Measurements from ENCODE around the gene AIM2. TPM values are rescaled to one million over a fixed set of nuclear protein-coding genes. Genes with fewer than 3 reads are reported as not detected.

AIM2 gene
- total RNA-seq, 1 experiment from 2014 or later = 1.1 TPM

DNA sequence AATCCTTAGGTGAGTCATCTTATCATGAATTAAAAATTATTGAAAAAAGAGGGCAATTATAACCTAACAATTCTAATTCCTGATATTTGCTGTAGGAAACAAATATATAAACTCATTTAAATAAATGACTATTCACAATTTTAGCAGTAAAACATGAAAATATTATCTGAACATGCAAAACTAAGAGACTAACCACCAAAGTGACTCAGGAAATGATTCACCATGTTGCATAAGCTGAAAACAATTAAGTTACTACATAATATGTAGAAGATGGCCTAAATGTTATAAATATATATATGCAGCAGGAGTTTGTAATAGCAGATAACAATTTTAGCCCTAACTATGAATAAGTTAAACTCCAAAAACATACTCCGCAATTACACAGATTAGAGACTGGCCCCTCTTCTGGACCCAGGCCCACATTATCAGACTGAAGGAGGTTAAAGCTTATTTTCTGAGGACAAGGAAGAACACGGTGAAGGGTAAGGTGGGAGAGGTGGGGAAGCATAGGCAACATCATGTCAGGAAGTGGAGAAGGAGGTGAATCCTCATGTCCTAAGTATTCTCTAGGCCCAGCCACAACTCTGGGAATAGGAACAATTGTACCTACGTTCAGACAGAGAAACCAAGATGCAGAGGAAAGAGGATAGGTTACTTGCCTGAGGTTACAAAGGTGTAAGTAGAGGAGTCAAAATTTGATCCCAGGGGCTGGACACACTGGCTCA lies 15.6 kb upstream of the AIM2 start:
- Histone ChIP-seq H4K8ac (replicated peaks; ENCODE audit: insufficient read length, low read depth, low read length) (no peak overlapping the region), H3K14ac (ENCODE audit: insufficient read depth, low read length) (no peak overlapping the region), H2AFZ (ENCODE audit: low read length) (no peak overlapping the region), H3K27ac (ENCODE audit: insufficient read length, low read depth, low read length) (no peak overlapping the region), H2BK20ac (ENCODE audit: low read depth, low read length, poor library complexity, severe bottlenecking) (no peak overlapping the region), H2BK120ac (ENCODE audit: low read depth, low read length, poor library complexity, severe bottlenecking) (no peak overlapping the region), H3K23ac (ENCODE audit: insufficient read length, low read depth, low read length) (no peak overlapping the region), H4K20me1 (ENCODE audit: control insufficient read depth, insufficient read depth, insufficient read length) (no peaks in the 10 kb centered on the region), H4K91ac (ENCODE audit: insufficient read length, low read depth, low read length) (no peak overlapping the region), H3K18ac (ENCODE audit: insufficient read length, low read depth, low read length) (no peak overlapping the region), H3K27me3 (ENCODE audit: insufficient read depth, low read length) (no peaks in the 10 kb centered on the region), H3K23me2 (ENCODE audit: insufficient read length, low read depth, low read length, poor library complexity, severe bottlenecking) (no peaks in the 10 kb centered on the region), H3K79me1 (ENCODE audit: insufficient read depth, low read depth, low read length, poor library complexity, severe bottlenecking) (no peaks in the 10 kb centered on the region), H3K9me3 (ENCODE audit: control insufficient read depth, low read depth, low read length) (no peaks in the 10 kb centered on the region), H2BK5ac (ENCODE audit: insufficient read length, low read length) (no peak overlapping the region), H3K9ac (ENCODE audit: extremely low read depth, insufficient read length, low read length) (no peak overlapping the region), H3K4ac (ENCODE audit: low read depth, low read length) (no peak overlapping the region), H2BK15ac (ENCODE audit: low read depth, low read length) (no peak overlapping the region), H4K5ac (ENCODE audit: insufficient read length, low read depth, low read length) (no peak overlapping the region), H3K56ac (ENCODE audit: insufficient read length, low read depth, low read length) (no peak overlapping the region), H2BK12ac (ENCODE audit: insufficient read length, low read depth, low read length) (no peak overlapping the region), H3K4me1 (ENCODE audit: insufficient read depth, low read length) (no peaks in the 10 kb centered on the region), H3T11ph (ENCODE audit: low read length) (no peak overlapping the region), H3K79me2 (ENCODE audit: insufficient read depth, low read length) (no peaks in the 10 kb centered on the region), H2AK5ac (ENCODE audit: insufficient read length, low read length) (no peak overlapping the region), H3K4me2 (ENCODE audit: insufficient read depth, insufficient read length, low read length) (no peak overlapping the region)
- Mint-ChIP-seq H3K4me3 (no peak overlapping the region), H3K36me3 (ENCODE audit: insufficient read depth in 1 of 3, low read depth in 3 of 3) (no peaks in the 10 kb centered on the region), H3K27ac (no peak overlapping the region), H3K9me3 (no peaks in the 10 kb centered on the region), H3K4me1 (no peaks in the 10 kb centered on the region), H3K27me3 (ENCODE audit: low read depth) (no peaks in the 10 kb centered on the region)
- TF ChIP-seq, protein P1, sequence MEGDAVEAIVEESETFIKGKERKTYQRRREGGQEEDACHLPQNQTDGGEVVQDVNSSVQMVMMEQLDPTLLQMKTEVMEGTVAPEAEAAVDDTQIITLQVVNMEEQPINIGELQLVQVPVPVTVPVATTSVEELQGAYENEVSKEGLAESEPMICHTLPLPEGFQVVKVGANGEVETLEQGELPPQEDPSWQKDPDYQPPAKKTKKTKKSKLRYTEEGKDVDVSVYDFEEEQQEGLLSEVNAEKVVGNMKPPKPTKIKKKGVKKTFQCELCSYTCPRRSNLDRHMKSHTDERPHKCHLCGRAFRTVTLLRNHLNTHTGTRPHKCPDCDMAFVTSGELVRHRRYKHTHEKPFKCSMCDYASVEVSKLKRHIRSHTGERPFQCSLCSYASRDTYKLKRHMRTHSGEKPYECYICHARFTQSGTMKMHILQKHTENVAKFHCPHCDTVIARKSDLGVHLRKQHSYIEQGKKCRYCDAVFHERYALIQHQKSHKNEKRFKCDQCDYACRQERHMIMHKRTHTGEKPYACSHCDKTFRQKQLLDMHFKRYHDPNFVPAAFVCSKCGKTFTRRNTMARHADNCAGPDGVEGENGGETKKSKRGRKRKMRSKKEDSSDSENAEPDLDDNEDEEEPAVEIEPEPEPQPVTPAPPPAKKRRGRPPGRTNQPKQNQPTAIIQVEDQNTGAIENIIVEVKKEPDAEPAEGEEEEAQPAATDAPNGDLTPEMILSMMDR (conservative IDR thresholded peaks at IDR 0.05) = no peak
- no peak for DNase-seq
- no CpG with 5 or more reads among the region's 3 CpGs for WGBS (ENCODE audit: extremely low coverage, insufficient read length, low lambda C conversion rate)

Measured in H9 (cell line).